HepG2 (cell line): ENCODE data around the gene MAP2K2. TPM values are rescaled to one million over a fixed set of nuclear protein-coding genes. Genes with fewer than 3 reads are reported as not detected.
A peak's percentile ranks its signal among the peaks of the same experiment; 100 is the strongest.

Source experiments
- AGO2 ChIP-seq: fragments of 200-400 bp; formaldehyde crosslinking; optimal IDR thresholded peaks from 2 replicates; pipeline ENCODE3; 2017; ENCODE audit warnings: mild to moderate bottlenecking, low read depth, low read length, moderate library complexity
- AHDC1 ChIP-seq: sonication (generic); formaldehyde crosslinking; IDR thresholded peaks from 2 replicates; pipeline ENCODE4 v1.5.1; 2020; ENCODE audit warnings: mild to moderate bottlenecking, missing genetic modification reagents, borderline replicate concordance
- AHR ChIP-seq: IDR thresholded peaks from 2 replicates; pipeline ENCODE4 v1.6.1; 2018; ENCODE audit warnings: missing genetic modification reagents, missing compliant biosample characterization
- AKAP8 ChIP-seq: sonication (generic); formaldehyde crosslinking; IDR thresholded peaks from 2 replicates; pipeline ENCODE4 v1.5.1; 2020; ENCODE audit warnings: mild to moderate bottlenecking, missing genetic modification reagents
- CENPT ChIP-seq: sonication (generic); formaldehyde crosslinking; IDR thresholded peaks from 2 replicates; pipeline ENCODE4 v1.8.0; 2022; ENCODE audit warnings: low read depth, mild to moderate bottlenecking, moderate library complexity, missing genetic modification reagents
- CREM ChIP-seq, 2 experiments: sonication (generic) in 1 of 2; formaldehyde crosslinking in 1 of 2; IDR thresholded peaks; 2 replicates each; pipeline versions ENCODE4 v1.4.0 to v1.6.1; 2016 to 2020; ENCODE audit warnings: antibody characterized with exemption in 1 of 2, mild to moderate bottlenecking in 1 of 2, missing genetic modification reagents in 1 of 2
- HNRNPH1 ChIP-seq: fragments of 200-400 bp; formaldehyde crosslinking; optimal IDR thresholded peaks from 2 replicates; pipeline ENCODE3; 2017; ENCODE audit warnings: mild to moderate bottlenecking, low read depth, low read length
- NR1H2 ChIP-seq: sonication (generic); formaldehyde crosslinking; IDR thresholded peaks from 2 replicates; pipeline ENCODE4 v1.8.1; 2022; ENCODE audit warnings: low read depth, missing genetic modification reagents, borderline replicate concordance
- RBFOX2 ChIP-seq: fragments of 200-400 bp; formaldehyde crosslinking; IDR thresholded peaks from 2 replicates; pipeline ENCODE4 v1.6.1; 2017; ENCODE audit warnings: low read depth, mild to moderate bottlenecking, low read length
- RCOR2 ChIP-seq: IDR thresholded peaks from 2 replicates; pipeline ENCODE4 v1.6.1; 2016; ENCODE audit warnings: missing biosample characterization, missing genetic modification reagents
- SAFB2 ChIP-seq: sonication (generic); formaldehyde crosslinking; IDR thresholded peaks from 2 replicates; pipeline ENCODE4 v1.5.1; 2020; ENCODE audit warnings: missing genetic modification reagents, low read depth, mild to moderate bottlenecking, borderline replicate concordance
- ZBTB7A ChIP-seq: sonication (generic); formaldehyde crosslinking; IDR thresholded peaks from 2 replicates; pipeline ENCODE4 v1.8.0; 2022; ENCODE audit warnings: mild to moderate bottlenecking, missing genetic modification reagents
- ZMAT5 ChIP-seq: sonication (generic); formaldehyde crosslinking; IDR thresholded peaks from 2 replicates; pipeline ENCODE4 v1.5.0; 2020; ENCODE audit warnings: mild to moderate bottlenecking, low read depth, missing genetic modification reagents, borderline replicate concordance
- ZNF33A ChIP-seq: sonication (generic); formaldehyde crosslinking; IDR thresholded peaks from 2 replicates; pipeline ENCODE4 v1.5.1; 2020; ENCODE audit warnings: missing genetic modification reagents, mild to moderate bottlenecking, moderate library complexity, borderline replicate concordance
- ZNF605 ChIP-seq: sonication (generic); formaldehyde crosslinking; IDR thresholded peaks from 2 replicates; pipeline ENCODE4 v1.8.0; 2022; ENCODE audit warnings: mild to moderate bottlenecking, missing genetic modification reagents
- ZNF761 ChIP-seq: sonication (generic); formaldehyde crosslinking; conservative IDR thresholded peaks from 2 replicates; pipeline ENCODE4 v1.4.0; 2020; ENCODE audit warnings: mild to moderate bottlenecking, missing genetic modification reagents
- ZNF768 ChIP-seq: sonication (generic); formaldehyde crosslinking; IDR thresholded peaks from 2 replicates; pipeline ENCODE4 v1.4.0; 2020; ENCODE audit warnings: missing genetic modification reagents
- ZNF816 ChIP-seq: sonication (generic); formaldehyde crosslinking; IDR thresholded peaks from 2 replicates; pipeline ENCODE4 v1.8.0; 2022; ENCODE audit warnings: missing genetic modification reagents, mild to moderate bottlenecking, borderline replicate concordance
- ZSCAN25 ChIP-seq: sonication (generic); formaldehyde crosslinking; IDR thresholded peaks from 2 replicates; pipeline ENCODE4 v1.8.0; 2022; ENCODE audit warnings: mild to moderate bottlenecking, missing genetic modification reagents
- polyA plus RNA-seq, 8 experiments: library from polyadenylated mRNA; depleted of rRNA in 3 of 8; stranded (reverse) in 7 of 8; unstranded in 1 of 8; fragments of >200 nt; fragmentation: Illumina TruSeq in 4 of 8; extraction: Trizol in 4 of 8; gene quantifications; 2 replicates each; pipeline versions ENCODE4 v1.2.1 to v1.2.3, GENCODE V29; 2011 to 2016; ENCODE audit warnings: low read depth in 4 of 8, missing spikeins in 1 of 8, mixed read lengths in 1 of 8; ENCODE audit not compliant: insufficient read depth in 1 of 8
- total RNA-seq, 5 experiments: library from RNA; depleted of rRNA; stranded (reverse); fragments of >200 nt; fragmentation: Illumina TruSeq; extraction: Trizol; gene quantifications; 2 replicates each; pipeline ENCODE4 v1.2.3, GENCODE V29; 2016; ENCODE audit warnings: low read depth in 1 of 5
- TF ChIP-seq, protein P1 (sequence below), 2 experiments: sonication (generic) in 1 of 2; formaldehyde crosslinking in 1 of 2; IDR thresholded peaks; 2 replicates each; pipeline versions ENCODE4 v1.5.1 to v1.6.1; 2011 to 2020; ENCODE audit warnings: borderline replicate concordance in 1 of 2, low read depth in 1 of 2, low read length in 1 of 2, mild to moderate bottlenecking in 1 of 2, missing genetic modification reagents in 1 of 2, moderate library complexity in 1 of 2

MAP2K2 gene
- total and polyA plus RNA-seq, 2 of the 13 experiments (the other 11 are each of a cell fraction or from before 2014, with no cell fraction given), result 70.3 to 80.9 TPM

DNA sequence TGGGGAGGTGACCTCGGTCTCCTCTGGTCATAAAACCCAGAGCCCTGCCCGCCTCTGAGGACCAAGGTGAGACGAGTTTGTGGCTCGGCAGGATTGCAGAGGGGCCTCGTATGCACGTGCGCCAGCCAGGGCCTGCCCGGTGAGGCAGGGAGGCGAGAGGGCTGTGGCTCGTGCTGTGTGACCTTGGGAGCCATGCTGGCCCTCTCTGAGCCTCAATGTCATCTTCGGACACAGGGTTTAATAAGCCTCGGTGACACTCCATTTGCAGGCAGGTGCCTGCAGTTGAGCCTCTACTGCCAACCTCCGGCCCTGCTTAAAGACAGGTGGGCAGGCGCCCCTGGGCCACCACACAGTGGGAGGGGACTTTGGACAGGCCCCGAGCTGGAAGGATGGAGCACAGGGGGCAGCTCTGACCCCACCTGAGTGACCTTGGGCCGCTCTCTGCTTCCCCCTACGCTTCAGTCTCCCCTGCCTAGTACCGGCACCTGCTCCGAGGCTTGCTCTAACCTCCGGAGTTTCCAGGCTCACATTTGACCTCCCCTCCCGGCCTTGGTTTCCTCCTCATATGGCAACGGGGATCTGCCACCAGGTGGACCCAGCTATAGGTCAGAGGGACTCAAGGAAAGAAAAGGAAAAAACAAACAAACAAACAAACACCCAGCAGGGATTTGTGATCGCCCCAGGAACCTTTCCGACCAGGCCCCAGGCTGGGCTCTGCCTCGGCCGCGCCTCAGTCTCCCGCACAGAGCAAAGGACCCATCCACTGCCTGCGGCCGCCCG is 60.4 kb downstream of the MAP2K2 start (continued):
- TF ChIP-seq ZSCAN25 (CRISPR knock-in tag) (peak; percentile 23; the same call in 1 of the 2 replicates), RCOR2 (CRISPR knock-in tag) (peak; percentile 58; the same call in 1 of the 2 replicates), CENPT (no peak; the same call in 1 of the 2 replicates), HNRNPH1 (no peak), AHDC1 (no peak), SAFB2 (CRISPR knock-in tag) (0 out of 2 replicates have a peak, but pooled peaks have one; percentile 6), ZNF768 (CRISPR knock-in tag) (peak; percentile 100), AGO2 (peak; percentile 59), ZBTB7A (CRISPR knock-in tag) (peak; percentile 75), ZNF33A (CRISPR knock-in tag) (no peak; the same call in 1 of the 2 replicates), ZMAT5 (CRISPR knock-in tag) (no peak), ZNF605 (CRISPR knock-in tag) (peak; percentile 31; the same call in 1 of the 2 replicates), CREM (IDR thresholded peaks at IDR 0.05) (no peak), CREM (CRISPR knock-in tag; IDR thresholded peaks at IDR 0.05) (no peak), AKAP8 (CRISPR knock-in tag) (peak; percentile 96), NR1H2 (CRISPR knock-in tag) (no peak), ZNF816 (CRISPR knock-in tag) (0 out of 2 replicates have a peak, but pooled peaks have one; percentile 47), ZNF761 (CRISPR knock-in tag) (0 out of 2 replicates have a peak, but pooled peaks have one; percentile 1), AHR (CRISPR knock-in tag) (no peak), RBFOX2 (peak; percentile 62)
- TF ChIP-seq, protein P1, sequence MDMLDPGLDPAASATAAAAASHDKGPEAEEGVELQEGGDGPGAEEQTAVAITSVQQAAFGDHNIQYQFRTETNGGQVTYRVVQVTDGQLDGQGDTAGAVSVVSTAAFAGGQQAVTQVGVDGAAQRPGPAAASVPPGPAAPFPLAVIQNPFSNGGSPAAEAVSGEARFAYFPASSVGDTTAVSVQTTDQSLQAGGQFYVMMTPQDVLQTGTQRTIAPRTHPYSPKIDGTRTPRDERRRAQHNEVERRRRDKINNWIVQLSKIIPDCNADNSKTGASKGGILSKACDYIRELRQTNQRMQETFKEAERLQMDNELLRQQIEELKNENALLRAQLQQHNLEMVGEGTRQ (IDR thresholded peaks at IDR 0.05; ENCODE audit: low read depth, low read length), result no peak
- TF ChIP-seq, protein P1 (CRISPR knock-in tag; IDR thresholded peaks at IDR 0.05; ENCODE audit: borderline replicate concordance), result no peak
